Thymus (tissue), 11 donors: Measurements from ENCODE around the gene MXRA8. TPM values are rescaled to one million over a fixed set of nuclear protein-coding genes. Genes with fewer than 3 reads are reported as not detected.
"Not testable (repeated sequence)": the region's sequence is repeated elsewhere in the genome, so short reads cannot be mapped to it uniquely, and the experiment has no call there.

Source experiments
- DNase-seq, 9 donors: peaks; one replicate each; pipeline ENCODE4 v3.0.0-alpha.2; 2013; ENCODE audit warnings: low spot score in 9 of 9, low read depth in 6 of 9, missing footprints in 1 of 9
- H3K27ac ChIP-seq, 2 donors: one replicate each; pipeline ENCODE4 v1.5.1; 2013; ENCODE audit warnings: control low read depth in 1 of 2, low read depth in 1 of 2, low read length in 1 of 2, mild to moderate bottlenecking in 1 of 2, moderate library complexity in 1 of 2
- H3K27me3 ChIP-seq, 2 donors: one replicate each; pipeline ENCODE4 v1.5.1; 2013; ENCODE audit warnings: low read length in 1 of 2; ENCODE audit not compliant: control insufficient read depth in 2 of 2, insufficient read depth in 1 of 2
- H3K36me3 ChIP-seq, 2 donors: one replicate each; pipeline ENCODE4 v1.5.1; 2013; ENCODE audit warnings: low read length in 1 of 2, mild to moderate bottlenecking in 1 of 2, moderate library complexity in 1 of 2; ENCODE audit not compliant: control insufficient read depth in 2 of 2, insufficient read depth in 2 of 2
- H3K4me1 ChIP-seq, 2 donors: one replicate each; pipeline ENCODE4 v1.5.1; 2013; ENCODE audit warnings: low read length in 2 of 2; ENCODE audit not compliant: control insufficient read depth in 2 of 2, insufficient read depth in 2 of 2
- H3K4me3 ChIP-seq, 2 donors: one replicate each; pipeline ENCODE4 v1.5.1; 2013; ENCODE audit warnings: low read length in 2 of 2, control low read depth in 1 of 2, mild to moderate bottlenecking in 1 of 2
- H3K9me3 ChIP-seq, 2 donors: one replicate each; pipeline ENCODE4 v1.5.1; 2013; ENCODE audit warnings: low read length in 1 of 2, mild to moderate bottlenecking in 1 of 2; ENCODE audit not compliant: control insufficient read depth in 2 of 2, insufficient read depth in 1 of 2
- WGBS: extraction: QIAGEN DNeasy Blood & Tissue Kit; methylation state at CpG from one replicate; pipeline ENCODE4 v1.1.7; 2013; 5-methylcytosine and 5-hydroxymethylcytosine counted together
- polyA plus RNA-seq: library from polyadenylated mRNA; stranded (reverse); fragments of 200-250 nt; gene quantifications from one replicate; pipeline ENCODE4 v1.2.3, GENCODE V29; 2013
- total RNA-seq: library from RNA; stranded (reverse); fragments of 120-200 nt; gene quantifications from one replicate; pipeline ENCODE4 v1.2.4, GENCODE V29; 2013
- donor health status: healthy.

MXRA8 gene
- total and polyA plus RNA-seq, 2 donors: 2.7 to 9.6 TPM

GRCh38 chr1:1322952-1323351 lies 35.4 kb downstream of the MXRA8 start:
- no peaks in the 10 kb centered on the region for H3K9me3 ChIP-seq
- H3K27ac ChIP-seq: no peak overlapping the region
- H3K4me1 ChIP-seq: peaks cover 26 to 29% of the 10 kb centered on the region in 2 donors
- H3K36me3 ChIP-seq: peaks cover 36 to 37% of the 10 kb centered on the region in 2 donors
- WGBS: over 99% methylated on average over 10 of the region's 10 CpGs
- no peak overlapping the region for H3K4me3 ChIP-seq
- H3K27me3 ChIP-seq: no peaks in the 10 kb centered on the region
- DNase-seq: no peak

- Histone ChIP-seq H3K36me3 (peaks cover 32 to 34% of the 10 kb centered on the region in 2 donors), H3K4me1 (peaks cover 26 to 29% of the 10 kb centered on the region in 2 donors), H3K4me3 (no peak overlapping the region), H3K9me3 (no peaks in the 10 kb centered on the region), H3K27ac (no peak overlapping the region), H3K27me3 (no peaks in the 10 kb centered on the region)
- 96% methylated on average over 14 of the region's 14 CpGs for WGBS
- no peak for DNase-seq
These were observed 35.9 kb downstream of the MXRA8 start for GRCh38 chr1:1322418-1322817.

GRCh38 chr1:1321477-1321876 lies 36.9 kb downstream of the MXRA8 start:
- no peak overlapping the region for H3K27ac ChIP-seq
- no peak for DNase-seq
- peaks cover 25% of the 10 kb centered on the region in 2 donors for H3K4me1 ChIP-seq
- WGBS: 97% methylated on average over 8 of the region's 8 CpGs
- H3K9me3 ChIP-seq: no peaks in the 10 kb centered on the region
- no peaks in the 10 kb centered on the region for H3K27me3 ChIP-seq
- peaks cover 32 to 34% of the 10 kb centered on the region in 2 donors for H3K36me3 ChIP-seq
- no peak overlapping the region for H3K4me3 ChIP-seq

GRCh38 chr1:1320666-1321448 lies 37.5 kb downstream of the MXRA8 start:
- Histone ChIP-seq H3K4me3 (no peak overlapping the region), H3K27ac (no peak overlapping the region), H3K36me3 (peaks cover 32 to 34% of the 10 kb centered on the region in 2 donors), H3K4me1 (peaks cover 19% of the 10 kb centered on the region in 2 donors), H3K9me3 (no peaks in the 10 kb centered on the region), H3K27me3 (no peaks in the 10 kb centered on the region)
- 97% methylated on average over 23 of the region's 23 CpGs for WGBS
- DNase-seq: no peak

- Histone ChIP-seq H3K27me3 (no peaks in the 10 kb centered on the region), H3K36me3 (peaks cover 42% of the 10 kb centered on the region in 2 donors), H3K9me3 (no peaks in the 10 kb centered on the region), H3K4me3 (no peak overlapping the region), H3K4me1 (peaks cover 9 to 10% of the 10 kb centered on the region in 2 donors), H3K27ac (no peak overlapping the region)
- no peak for DNase-seq
- WGBS: 91% methylated on average over 13 of the region's 13 CpGs
These were observed 38.8 kb downstream of the MXRA8 start for GRCh38 chr1:1319646-1319941.

- no peaks in the 10 kb centered on the region for H3K27me3 ChIP-seq
- DNase-seq: no peak
- H3K4me3 ChIP-seq: no peak overlapping the region
- no peak overlapping the region for H3K27ac ChIP-seq
- peaks cover 9 to 10% of the 10 kb centered on the region in 2 donors for H3K4me1 ChIP-seq
- H3K9me3 ChIP-seq: no peaks in the 10 kb centered on the region
- WGBS: 96% methylated on average over 36 of the region's 36 CpGs
- peaks cover 47% of the 10 kb centered on the region in 2 donors for H3K36me3 ChIP-seq
These were observed 39.3 kb downstream of the MXRA8 start for GRCh38 chr1:1318777-1319645.

- no peak overlapping the region for H3K27ac ChIP-seq
- H3K4me1 ChIP-seq: peaks cover 4 to 5% of the 10 kb centered on the region in 2 donors
- no peak for DNase-seq
- H3K4me3 ChIP-seq: no peak overlapping the region
- no peaks in the 10 kb centered on the region for H3K9me3 ChIP-seq
- WGBS: 96% methylated on average over 9 of the region's 9 CpGs
- peaks cover 55 to 56% of the 10 kb centered on the region in 2 donors for H3K36me3 ChIP-seq
- no peaks in the 10 kb centered on the region for H3K27me3 ChIP-seq
These were observed 40.2 kb downstream of the MXRA8 start for GRCh38 chr1:1318131-1318652.

- H3K27ac ChIP-seq: no peak overlapping the region
- no peak for DNase-seq
- 97% methylated on average over 6 of the region's 6 CpGs for WGBS
- no peak overlapping the region for H3K4me3 ChIP-seq
- no peaks in the 10 kb centered on the region for H3K4me1 ChIP-seq
- H3K9me3 ChIP-seq: no peaks in the 10 kb centered on the region
- no peaks in the 10 kb centered on the region for H3K27me3 ChIP-seq
- H3K36me3 ChIP-seq: peaks cover 59 to 63% of the 10 kb centered on the region in 2 donors
These were observed 40.9 kb downstream of the MXRA8 start for GRCh38 chr1:1317420-1317819.

- 97% methylated on average over 8 of the region's 8 CpGs for WGBS
- not testable (repeated sequence) for H3K9me3 ChIP-seq, DNase-seq, H3K27ac ChIP-seq, H3K4me1 ChIP-seq, H3K4me3 ChIP-seq, H3K27me3 ChIP-seq
- peaks cover 71% of the 10 kb centered on the region in 2 donors for H3K36me3 ChIP-seq
These were observed 42.2 kb downstream of the MXRA8 start for GRCh38 chr1:1316199-1316598.
